Measurements from ENCODE around the gene TIMP3.

TIMP3 gene

DNA sequence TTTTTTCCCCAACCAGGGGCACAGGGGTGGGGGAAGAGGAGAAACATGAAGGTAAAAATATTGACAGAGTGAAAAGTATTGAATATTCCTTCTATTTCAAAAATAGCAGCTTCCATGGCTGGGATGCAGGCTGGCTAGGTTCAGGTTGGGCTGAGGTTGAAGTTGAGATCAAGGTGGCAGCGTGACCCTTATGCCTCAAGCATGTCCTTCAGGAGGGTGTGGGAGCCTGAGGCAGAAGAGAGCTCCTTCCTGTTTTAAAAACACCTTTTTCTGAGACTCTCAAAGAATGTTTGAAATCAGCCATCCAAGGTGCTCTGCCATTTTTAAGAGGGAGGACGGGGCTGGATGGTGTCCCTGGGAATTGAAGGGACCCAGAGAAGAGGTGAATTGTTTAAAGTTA, 29.5 kb downstream of the TIMP3 start:
- DNase-seq (ENCODE audit: low read depth) = no peak
- no peak overlapping the region for H3K4me3 ChIP-seq (ENCODE audit: low read length)
- TF ChIP-seq, protein P1, sequence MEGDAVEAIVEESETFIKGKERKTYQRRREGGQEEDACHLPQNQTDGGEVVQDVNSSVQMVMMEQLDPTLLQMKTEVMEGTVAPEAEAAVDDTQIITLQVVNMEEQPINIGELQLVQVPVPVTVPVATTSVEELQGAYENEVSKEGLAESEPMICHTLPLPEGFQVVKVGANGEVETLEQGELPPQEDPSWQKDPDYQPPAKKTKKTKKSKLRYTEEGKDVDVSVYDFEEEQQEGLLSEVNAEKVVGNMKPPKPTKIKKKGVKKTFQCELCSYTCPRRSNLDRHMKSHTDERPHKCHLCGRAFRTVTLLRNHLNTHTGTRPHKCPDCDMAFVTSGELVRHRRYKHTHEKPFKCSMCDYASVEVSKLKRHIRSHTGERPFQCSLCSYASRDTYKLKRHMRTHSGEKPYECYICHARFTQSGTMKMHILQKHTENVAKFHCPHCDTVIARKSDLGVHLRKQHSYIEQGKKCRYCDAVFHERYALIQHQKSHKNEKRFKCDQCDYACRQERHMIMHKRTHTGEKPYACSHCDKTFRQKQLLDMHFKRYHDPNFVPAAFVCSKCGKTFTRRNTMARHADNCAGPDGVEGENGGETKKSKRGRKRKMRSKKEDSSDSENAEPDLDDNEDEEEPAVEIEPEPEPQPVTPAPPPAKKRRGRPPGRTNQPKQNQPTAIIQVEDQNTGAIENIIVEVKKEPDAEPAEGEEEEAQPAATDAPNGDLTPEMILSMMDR (conservative IDR thresholded peaks at IDR 0.05; ENCODE audit: low read depth, low read length) = no peak

DNA sequence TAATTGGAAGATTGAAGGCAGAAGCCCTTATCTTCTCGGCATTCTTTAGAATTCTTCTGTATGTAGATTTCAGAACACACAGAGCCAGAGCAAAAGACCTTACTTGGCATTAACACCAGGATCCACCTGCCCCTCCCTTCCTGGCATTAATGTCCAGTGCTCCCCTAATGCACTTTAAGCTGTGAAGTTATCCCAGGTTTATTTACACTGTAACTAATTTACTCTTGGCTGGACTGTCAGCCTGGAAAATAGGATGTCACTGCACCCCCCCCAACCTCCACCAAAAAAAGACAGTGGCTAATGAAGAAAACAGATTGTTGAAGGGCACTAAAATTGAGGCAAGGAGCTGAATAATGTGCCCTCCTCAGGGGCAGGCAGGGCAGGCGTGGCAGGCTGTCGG, 30.1 kb downstream of the TIMP3 start:
- DNase-seq (ENCODE audit: low read depth) = no peak
- TF ChIP-seq, protein P1 (conservative IDR thresholded peaks at IDR 0.05; ENCODE audit: low read depth, low read length) = no peak
- H3K4me3 ChIP-seq (ENCODE audit: low read length) = no peak overlapping the region

DNA sequence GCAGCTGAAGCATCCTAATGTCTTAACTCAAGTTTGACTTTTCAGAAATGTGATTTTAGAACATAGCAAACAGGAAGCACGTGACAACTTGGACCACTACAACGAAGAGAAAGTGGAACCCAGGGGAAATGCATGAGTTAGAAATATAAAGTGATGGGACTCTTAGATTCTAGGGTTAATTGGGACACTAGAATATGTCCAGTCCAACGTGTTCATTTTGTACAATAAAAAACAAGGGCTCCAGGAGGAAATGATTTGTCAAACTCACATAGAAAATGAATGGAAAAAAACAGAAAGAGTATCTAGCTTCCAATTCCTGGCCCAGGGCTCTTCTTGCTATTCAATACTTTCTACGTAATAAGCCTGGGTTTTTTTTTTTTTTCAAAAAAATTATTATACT, 30.7 kb downstream of the TIMP3 start:
- TF ChIP-seq, protein P1 (conservative IDR thresholded peaks at IDR 0.05; ENCODE audit: low read depth, low read length) = no peak

DNA sequence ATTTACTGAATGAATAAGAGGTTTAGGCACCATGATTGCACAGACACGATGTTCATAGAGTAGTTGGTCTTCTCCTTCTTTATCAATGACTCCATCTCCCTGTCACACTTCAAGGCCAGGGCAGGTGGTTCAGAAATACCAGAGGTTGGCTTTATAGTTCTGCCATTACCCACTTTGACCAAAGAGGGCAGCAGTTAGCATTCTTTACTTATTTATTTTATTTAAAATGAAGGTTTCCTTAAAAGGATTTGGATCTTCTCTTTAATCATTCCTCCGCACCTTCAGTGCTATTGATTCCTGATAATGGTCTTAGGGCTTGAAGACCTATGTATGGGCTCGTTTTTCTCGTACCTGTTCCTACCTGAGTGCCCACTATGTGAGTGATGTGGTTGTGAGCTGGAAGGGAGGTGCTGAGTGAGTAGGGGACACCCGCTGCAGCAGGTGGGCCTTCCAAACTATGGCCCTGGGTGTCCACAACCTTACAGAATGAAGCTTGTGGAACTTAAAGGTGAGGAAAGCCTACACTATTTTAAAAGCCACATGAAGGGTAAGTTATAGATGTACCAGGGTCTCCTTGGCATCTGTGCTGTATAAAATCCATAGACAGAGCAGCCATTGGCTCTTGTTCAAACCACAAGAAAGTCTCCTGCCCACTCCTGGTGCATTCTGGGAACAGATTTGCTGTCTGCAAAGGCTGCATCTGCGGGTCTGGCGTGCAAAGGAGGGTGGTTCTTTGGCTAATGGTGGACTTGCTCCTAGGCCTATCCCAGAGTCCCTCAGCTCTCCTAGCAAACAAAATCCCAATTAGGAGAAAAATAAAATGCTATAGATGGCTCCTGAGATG, 35.0 kb downstream of the TIMP3 start:
- DNase-seq (ENCODE audit: low read depth) = no peak
- H3K4me3 ChIP-seq (ENCODE audit: low read length) = no peak overlapping the region
- TF ChIP-seq, protein P1 (conservative IDR thresholded peaks at IDR 0.05; ENCODE audit: low read depth, low read length) = peak; percentile 59

More for the DNA sequence above, 30.7 kb downstream of the TIMP3 start:
- no peak for DNase-seq (ENCODE audit: low read depth)
- no peak overlapping the region for H3K4me3 ChIP-seq (ENCODE audit: low read length)

DNA sequence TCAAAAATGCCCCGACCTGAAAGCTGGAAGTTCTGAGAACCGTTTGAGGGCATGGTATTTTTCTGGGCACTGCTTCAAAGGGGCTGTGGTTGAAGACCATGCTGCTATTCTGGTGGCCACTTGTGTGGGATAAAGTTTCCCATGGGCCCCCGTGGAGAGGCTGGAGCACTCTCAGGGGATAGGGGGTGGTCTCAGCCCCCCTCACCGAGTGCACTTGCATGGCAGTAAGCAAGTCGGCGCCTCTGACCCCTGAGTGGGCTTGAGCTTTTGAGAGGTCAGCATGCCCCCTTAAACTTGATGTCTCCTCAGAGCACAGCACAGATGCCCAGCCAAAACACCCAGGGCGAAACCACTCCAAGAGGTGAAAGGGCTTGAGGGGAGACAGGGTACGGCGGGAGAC, 35.6 kb downstream of the TIMP3 start:
- no peak overlapping the region for H3K4me3 ChIP-seq (ENCODE audit: low read length)
- TF ChIP-seq, protein P1 (conservative IDR thresholded peaks at IDR 0.05; ENCODE audit: low read depth, low read length) = no peak
- DNase-seq (ENCODE audit: low read depth) = no peak

DNA sequence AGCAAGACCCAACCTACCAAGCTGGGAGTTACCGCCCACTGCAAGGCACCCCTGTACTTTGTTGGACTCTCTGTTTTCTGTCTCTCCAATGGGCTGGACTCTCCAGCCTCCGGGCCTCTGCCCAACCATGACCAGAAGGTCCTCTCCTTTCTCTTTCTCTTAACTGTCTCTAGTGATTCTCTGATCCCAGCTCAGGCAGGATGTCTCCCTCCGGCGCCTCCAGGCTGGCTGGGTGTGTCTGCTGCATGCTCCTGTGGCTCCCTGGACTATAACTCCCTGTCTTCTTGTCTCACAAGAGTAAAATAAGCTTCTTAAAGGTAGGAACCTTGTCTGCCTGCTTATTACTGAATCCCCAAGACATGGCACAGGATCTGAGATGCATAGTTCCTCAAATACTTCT, 36.3 kb downstream of the TIMP3 start:
- H3K4me3 ChIP-seq (ENCODE audit: low read length) = no peak overlapping the region
- no peak for DNase-seq (ENCODE audit: low read depth)
- TF ChIP-seq, protein P1 (conservative IDR thresholded peaks at IDR 0.05; ENCODE audit: low read depth, low read length) = no peak
